Adipocyte (in vitro differentiated cells): Measurements from ENCODE around the gene NRXN3.

ENCODE experiments used
- DNase-seq: peaks from one replicate; pipeline ENCODE4 v3.0.0-alpha.2; 2015; ENCODE audit warnings: low read depth
- H3K27me3 ChIP-seq: replicated peaks from 2 replicates; pipeline ENCODE4 v1.7.0; 2013; ENCODE audit warnings: mild to moderate bottlenecking, low read length, moderate library complexity; ENCODE audit not compliant: control insufficient read depth, insufficient read depth
- H3K36me3 ChIP-seq: 2 replicates; pipeline ENCODE4 v1.7.0; 2013; ENCODE audit warnings: low read length, mild to moderate bottlenecking, moderate library complexity; ENCODE audit not compliant: control insufficient read depth, insufficient read depth, severe bottlenecking
- H3K4me1 ChIP-seq: 2 replicates; pipeline ENCODE4 v1.7.0; 2013; ENCODE audit warnings: mild to moderate bottlenecking, low read length, moderate library complexity; ENCODE audit not compliant: control insufficient read depth, insufficient read depth
- H3K4me3 ChIP-seq: 2 replicates; pipeline ENCODE4 v1.7.0; 2013; ENCODE audit warnings: mild to moderate bottlenecking, low read length, moderate library complexity
- H3K9ac ChIP-seq: 2 replicates; pipeline ENCODE4 v1.7.0; 2013; ENCODE audit warnings: mild to moderate bottlenecking, low read length, moderate library complexity
- H3K9me3 ChIP-seq: 2 replicates; pipeline ENCODE4 v1.7.0; 2013; ENCODE audit warnings: mild to moderate bottlenecking, low read length, moderate library complexity; ENCODE audit not compliant: control insufficient read depth

The NRXN3 gene

DNA sequence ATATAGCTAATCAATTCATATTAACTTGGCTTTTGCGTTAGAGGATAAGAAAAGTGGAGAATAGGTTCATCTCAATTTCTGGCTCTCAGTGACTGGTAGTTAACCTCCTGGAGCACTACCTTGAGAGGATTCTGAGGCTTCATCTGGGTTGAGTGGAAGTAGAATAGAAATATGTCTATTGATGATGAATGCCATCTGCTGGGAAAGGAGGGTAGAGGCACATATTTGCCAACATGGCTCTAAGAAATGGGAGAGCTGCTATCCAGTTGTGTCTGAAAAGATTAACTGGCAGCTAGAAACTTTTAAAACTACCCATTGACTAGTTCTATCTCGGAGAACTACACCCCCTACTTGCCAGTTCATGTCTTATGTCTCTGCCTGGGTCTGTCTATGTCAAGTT, 530.1 kb downstream of the NRXN3 start:
- H3K4me1 ChIP-seq = no peaks in the 10 kb centered on the region
- no peaks in the 10 kb centered on the region for H3K36me3 ChIP-seq
- no peaks in the 10 kb centered on the region for H3K9me3 ChIP-seq
- H3K27me3 ChIP-seq = peaks cover 16% of the 10 kb centered on the region
- H3K9ac ChIP-seq = no peak overlapping the region
- peak; percentile 8 for DNase-seq
- H3K4me3 ChIP-seq = no peak overlapping the region

DNA sequence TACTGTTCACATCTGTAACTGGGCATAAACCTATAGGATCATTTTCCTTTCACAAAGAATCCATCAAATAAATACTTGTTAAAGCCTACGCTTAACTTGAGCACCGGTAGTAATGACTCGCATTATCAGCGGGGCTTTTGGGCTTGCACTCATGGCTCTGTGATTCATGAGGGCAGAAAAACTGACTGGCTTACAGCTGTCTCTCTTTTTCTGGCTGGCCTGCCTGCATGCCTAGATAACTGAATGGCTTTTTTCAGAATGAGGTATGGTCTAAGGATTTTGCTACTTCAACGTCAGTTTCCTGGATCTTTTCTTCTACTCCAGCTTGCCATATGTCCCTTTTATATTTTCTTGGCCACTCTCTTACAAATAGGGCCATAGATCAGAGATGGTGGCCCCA, 531.1 kb downstream of the NRXN3 start:
- DNase-seq = peak; percentile 12

DNA sequence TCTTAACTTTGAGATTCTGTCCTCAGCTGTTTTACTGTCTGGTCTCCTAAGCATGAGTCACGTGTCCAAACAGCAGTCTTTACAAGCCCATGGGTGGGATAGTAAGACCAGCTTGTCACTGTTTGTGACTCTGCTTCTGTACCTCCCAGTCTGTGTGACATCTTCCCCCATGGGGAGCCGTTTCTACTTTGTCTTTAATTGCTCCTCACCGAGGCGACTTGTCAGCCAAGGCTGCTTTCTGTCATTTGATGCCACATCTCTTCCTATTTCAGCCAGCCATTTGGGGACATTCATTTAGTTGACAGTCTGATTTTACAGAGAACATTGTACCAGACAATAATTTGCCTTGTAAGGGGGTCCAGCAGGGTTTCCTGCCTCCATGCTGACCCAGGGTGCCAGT, 534.8 kb downstream of the NRXN3 start:
- Histone ChIP-seq H3K4me1 (no peaks in the 10 kb centered on the region), H3K4me3 (no peak overlapping the region), H3K9me3 (no peaks in the 10 kb centered on the region), H3K36me3 (no peaks in the 10 kb centered on the region), H3K9ac (no peak overlapping the region), H3K27me3 (peaks cover 11% of the 10 kb centered on the region)
- no peak for DNase-seq

More for the DNA sequence above, 531.1 kb downstream of the NRXN3 start:
- Histone ChIP-seq H3K9me3 (no peaks in the 10 kb centered on the region), H3K4me3 (no peak overlapping the region), H3K9ac (no peak overlapping the region), H3K27me3 (peaks cover 18% of the 10 kb centered on the region), H3K36me3 (no peaks in the 10 kb centered on the region), H3K4me1 (no peaks in the 10 kb centered on the region)

DNA sequence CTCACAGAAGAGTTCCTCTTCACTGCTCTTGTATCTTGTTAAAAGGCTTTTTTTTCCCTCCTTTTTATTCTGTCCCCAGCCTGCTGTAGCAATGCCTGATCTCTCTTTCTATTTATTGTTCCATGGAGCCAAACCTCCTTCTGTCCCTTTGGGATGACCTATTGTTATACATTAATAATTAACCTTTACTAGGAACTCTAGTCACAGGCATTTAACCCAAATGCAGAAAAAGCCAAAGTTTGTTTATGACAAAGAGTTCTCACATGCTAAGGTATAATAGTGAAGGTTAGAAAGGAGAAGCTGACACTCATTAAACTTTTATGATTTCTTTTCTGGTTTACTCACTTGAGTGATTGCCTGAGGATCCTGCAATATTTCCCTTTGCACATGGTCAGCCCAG, 535.8 kb downstream of the NRXN3 start:
- Histone ChIP-seq H3K27me3 (peaks cover 11% of the 10 kb centered on the region), H3K4me3 (no peak overlapping the region), H3K4me1 (no peaks in the 10 kb centered on the region), H3K9me3 (no peaks in the 10 kb centered on the region), H3K9ac (no peak overlapping the region), H3K36me3 (no peaks in the 10 kb centered on the region)
- DNase-seq = no peak

DNA sequence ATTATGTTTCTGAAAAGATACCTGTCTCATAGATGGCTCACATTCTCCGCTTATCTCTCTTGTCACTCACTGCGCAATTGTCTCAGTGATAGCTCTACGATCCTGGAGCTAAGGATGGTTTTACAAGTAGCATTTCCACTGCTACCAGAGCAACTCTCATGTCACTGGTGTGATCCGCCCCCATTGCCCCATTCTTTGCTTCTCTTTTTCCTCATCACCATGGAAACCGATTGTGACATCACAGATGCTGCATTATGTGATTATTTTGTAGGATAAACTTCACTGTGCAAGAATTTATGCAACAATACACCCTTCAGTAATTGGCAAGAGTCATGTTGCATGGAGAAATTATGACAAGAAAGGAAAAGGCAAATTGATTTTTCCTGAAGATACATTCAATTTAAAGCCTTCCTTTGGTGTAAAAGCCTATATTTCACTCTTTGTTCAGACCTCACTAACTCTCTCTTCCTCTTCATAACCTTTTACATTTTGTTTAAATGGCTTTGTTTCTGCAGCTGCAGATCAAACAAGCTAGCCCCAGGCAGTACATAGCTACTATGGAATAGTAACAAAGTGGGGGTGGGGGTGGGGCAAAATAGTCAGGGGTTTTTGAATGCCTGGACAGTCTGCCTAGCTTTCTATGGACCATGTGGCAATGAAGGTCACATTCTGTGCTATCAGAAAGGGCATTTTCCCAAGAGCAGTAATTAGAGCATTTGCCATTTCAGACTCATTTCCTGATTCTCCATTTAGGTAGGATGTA, 539.8 kb downstream of the NRXN3 start:
- Histone ChIP-seq H3K9me3 (no peaks in the 10 kb centered on the region), H3K27me3 (peaks cover 11% of the 10 kb centered on the region), H3K36me3 (no peaks in the 10 kb centered on the region), H3K4me1 (no peaks in the 10 kb centered on the region), H3K9ac (no peak overlapping the region), H3K4me3 (no peak overlapping the region)
- no peak for DNase-seq

DNA sequence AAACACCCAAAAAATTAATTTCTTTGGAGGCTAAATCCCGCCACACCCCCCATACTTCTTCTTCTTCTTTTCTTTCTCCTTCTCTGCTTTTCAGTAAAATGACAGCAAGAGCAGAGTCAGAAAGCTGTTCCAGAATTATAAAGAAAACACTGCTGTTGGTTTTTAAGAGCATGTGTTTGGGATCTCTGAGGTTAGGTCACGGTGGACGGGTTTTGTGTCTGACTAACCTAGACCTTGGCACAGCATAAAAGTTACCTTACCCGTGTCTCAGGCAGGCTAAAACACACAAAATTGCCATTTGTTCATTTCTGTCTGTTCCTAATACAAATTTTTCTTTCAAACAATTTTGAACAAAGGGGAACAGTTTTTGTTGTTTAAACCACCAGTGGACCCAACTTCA, 540.8 kb downstream of the NRXN3 start:
- no peak for DNase-seq
- no peak overlapping the region for H3K4me3 ChIP-seq
- no peaks in the 10 kb centered on the region for H3K9me3 ChIP-seq
- H3K9ac ChIP-seq = no peak overlapping the region
- no peaks in the 10 kb centered on the region for H3K36me3 ChIP-seq
- H3K27me3 ChIP-seq = peaks cover 8% of the 10 kb centered on the region
- H3K4me1 ChIP-seq = no peaks in the 10 kb centered on the region

DNA sequence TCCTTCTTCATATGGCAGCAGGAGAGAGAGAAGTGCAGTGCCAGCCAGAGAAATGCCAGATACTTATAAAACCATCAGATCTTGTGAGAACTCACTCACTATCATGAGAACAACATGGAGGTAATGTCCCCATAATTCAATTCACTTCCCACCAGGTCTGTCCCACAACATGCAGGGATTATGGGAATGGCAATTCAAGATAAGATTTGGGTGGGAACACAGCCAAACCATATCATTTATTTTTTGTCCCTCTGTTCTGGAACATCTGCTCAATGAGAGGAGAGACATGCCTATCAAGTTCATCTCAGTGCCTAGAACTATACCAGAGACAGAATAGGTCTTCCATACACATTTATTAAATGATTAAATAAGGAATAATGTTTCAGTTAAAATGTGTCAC, 543.5 kb downstream of the NRXN3 start:
- Histone ChIP-seq H3K36me3 (no peaks in the 10 kb centered on the region), H3K9me3 (no peaks in the 10 kb centered on the region), H3K4me1 (no peaks in the 10 kb centered on the region), H3K27me3 (peaks cover 3% of the 10 kb centered on the region), H3K4me3 (no peak overlapping the region), H3K9ac (no peak overlapping the region)
- DNase-seq = no peak

DNA sequence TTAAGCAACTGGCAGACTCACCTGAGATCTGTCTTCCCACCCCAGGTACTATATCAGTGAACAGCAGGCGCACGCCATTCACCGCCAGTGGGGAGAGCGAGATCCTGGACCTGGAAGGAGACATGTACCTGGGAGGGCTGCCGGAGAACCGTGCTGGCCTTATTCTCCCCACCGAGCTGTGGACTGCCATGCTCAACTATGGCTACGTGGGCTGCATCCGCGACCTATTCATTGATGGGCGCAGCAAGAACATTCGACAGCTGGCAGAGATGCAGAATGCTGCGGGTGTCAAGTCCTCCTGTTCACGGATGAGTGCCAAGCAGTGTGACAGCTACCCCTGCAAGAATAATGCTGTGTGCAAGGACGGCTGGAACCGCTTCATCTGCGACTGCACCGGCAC, 544.5 kb downstream of the NRXN3 start:
- Histone ChIP-seq H3K4me1 (no peaks in the 10 kb centered on the region), H3K9ac (no peak overlapping the region), H3K27me3 (peaks cover 3% of the 10 kb centered on the region), H3K4me3 (no peak overlapping the region), H3K9me3 (no peaks in the 10 kb centered on the region), H3K36me3 (no peaks in the 10 kb centered on the region)
- DNase-seq = no peak

DNA sequence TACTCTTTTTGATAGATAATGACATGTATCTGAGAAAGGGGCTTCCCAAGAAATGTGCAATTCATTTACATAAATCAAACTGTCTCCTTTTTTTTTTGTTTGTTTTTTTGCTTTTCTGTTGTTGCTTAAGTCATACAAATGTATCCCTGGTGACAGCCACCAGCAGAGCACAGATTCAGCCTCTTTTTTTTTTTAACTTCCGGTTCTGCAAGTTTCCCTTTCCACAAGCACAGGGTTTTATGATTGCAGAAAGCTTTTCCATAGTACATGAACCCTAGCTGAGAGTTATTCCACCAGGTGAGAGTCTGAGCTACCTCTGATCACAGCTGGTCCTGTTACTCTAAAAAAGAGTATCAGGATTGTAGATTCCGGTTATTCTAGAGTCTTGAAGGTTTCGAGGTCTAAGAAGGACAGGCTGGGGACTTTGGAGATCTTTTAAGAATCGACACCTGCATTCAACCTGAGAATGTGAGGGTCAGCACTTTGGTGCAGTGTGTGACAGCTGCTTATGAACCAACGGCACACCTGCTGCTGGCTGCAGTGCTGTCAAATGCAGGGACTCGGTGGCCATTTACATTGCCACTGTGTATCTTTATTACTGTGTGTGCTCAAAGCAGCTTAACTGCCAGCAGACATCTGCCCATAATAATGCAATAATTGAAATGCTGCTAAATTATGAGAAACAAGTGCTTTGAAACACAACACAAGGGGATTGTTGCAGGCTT, 551.7 kb downstream of the NRXN3 start:
- no peak overlapping the region for H3K9ac ChIP-seq
- no peaks in the 10 kb centered on the region for H3K9me3 ChIP-seq
- H3K4me1 ChIP-seq = no peaks in the 10 kb centered on the region
- H3K27me3 ChIP-seq = peaks cover 11% of the 10 kb centered on the region
- no peaks in the 10 kb centered on the region for H3K36me3 ChIP-seq
- no peak overlapping the region for H3K4me3 ChIP-seq
- DNase-seq = no peak

DNA sequence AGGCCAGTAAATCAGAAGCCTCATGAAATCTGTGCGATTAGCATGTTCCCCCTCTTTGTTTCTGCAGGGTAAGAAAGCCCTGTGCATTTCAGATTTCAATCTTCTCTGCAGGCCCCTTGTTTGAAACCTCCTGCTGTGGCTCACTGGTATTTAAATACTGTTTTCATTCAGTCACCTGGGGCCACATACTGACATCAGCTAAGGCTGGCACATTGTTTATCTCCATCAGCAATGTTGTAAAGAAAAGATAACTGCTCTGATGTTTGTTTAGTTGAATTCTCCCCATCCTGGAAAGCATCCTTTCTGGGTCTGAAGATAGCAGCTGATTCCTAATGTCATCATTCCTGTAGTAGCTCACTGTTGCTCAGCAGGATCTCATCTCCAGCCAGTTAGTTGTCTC, 554.9 kb downstream of the NRXN3 start:
- H3K36me3 ChIP-seq = no peaks in the 10 kb centered on the region
- no peak overlapping the region for H3K4me3 ChIP-seq
- no peak for DNase-seq
- peaks cover 8% of the 10 kb centered on the region for H3K27me3 ChIP-seq
- no peaks in the 10 kb centered on the region for H3K4me1 ChIP-seq
- H3K9ac ChIP-seq = no peak overlapping the region
- no peaks in the 10 kb centered on the region for H3K9me3 ChIP-seq

DNA sequence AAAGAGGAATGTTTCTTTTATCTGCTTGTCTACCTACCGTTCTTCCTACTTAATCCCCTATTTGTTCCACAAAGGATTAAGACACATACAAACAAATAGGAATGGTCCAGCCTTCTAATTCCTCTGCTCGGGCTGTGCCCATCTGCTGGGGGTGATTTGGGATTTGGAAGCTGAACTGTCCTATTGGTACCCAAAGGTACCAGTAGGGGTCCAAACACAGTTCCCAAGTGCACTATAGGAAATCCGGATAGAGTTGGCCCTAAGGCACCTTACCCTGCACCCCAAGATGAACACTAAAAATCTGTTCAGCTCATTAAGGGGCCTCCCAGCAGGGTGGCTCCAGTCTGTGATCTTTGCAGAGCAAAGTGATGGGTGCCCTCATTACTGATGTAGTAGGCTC, 566.9 kb downstream of the NRXN3 start:
- H3K4me1 ChIP-seq = no peaks in the 10 kb centered on the region
- H3K4me3 ChIP-seq = no peak overlapping the region
- H3K9me3 ChIP-seq = no peaks in the 10 kb centered on the region
- H3K27me3 ChIP-seq = peaks cover 24% of the 10 kb centered on the region
- H3K36me3 ChIP-seq = no peaks in the 10 kb centered on the region
- no peak for DNase-seq
- H3K9ac ChIP-seq = no peak overlapping the region
